Mononuclear cell (primary cell): ENCODE measurements around the gene CDC45. TPM values are rescaled to one million over a fixed set of nuclear protein-coding genes. Genes with fewer than 3 reads are reported as not detected.

Source experiments
- H3K27me3 ChIP-seq: 2 replicates; pipeline ENCODE4 v1.6.0; 2011; ENCODE audit warnings: low read length, control low read depth; ENCODE audit not compliant: insufficient read depth
- H3K4me1 ChIP-seq: 2 replicates; pipeline ENCODE4 v1.5.1; 2011; ENCODE audit warnings: mild to moderate bottlenecking, low read length, control low read depth; ENCODE audit not compliant: insufficient read depth
- H3K4me3 ChIP-seq: 2 replicates; pipeline ENCODE4 v1.5.1; 2011; ENCODE audit warnings: mild to moderate bottlenecking, low read length, moderate library complexity
- H3K9me3 ChIP-seq: 2 replicates; pipeline ENCODE4 v1.5.1; 2011; ENCODE audit warnings: low read depth, mild to moderate bottlenecking, control low read depth, low read length
- total RNA-seq: library from RNA; depleted of rRNA; stranded (reverse); fragments of >200 nt; gene quantifications from one replicate; pipeline ENCODE4 v1.2.3, GENCODE V29; 2012

CDC45 gene
- total RNA-seq, 1 donor = 0.42 TPM

- Histone ChIP-seq H3K4me1 (no peaks in the 10 kb centered on the region), H3K27me3 (no peaks in the 10 kb centered on the region), H3K4me3 (no peak overlapping the region), H3K9me3 (no peaks in the 10 kb centered on the region)
These were observed 12.9 kb downstream of the CDC45 start for GRCh38 chr22:19492504-19493174.

DNA sequence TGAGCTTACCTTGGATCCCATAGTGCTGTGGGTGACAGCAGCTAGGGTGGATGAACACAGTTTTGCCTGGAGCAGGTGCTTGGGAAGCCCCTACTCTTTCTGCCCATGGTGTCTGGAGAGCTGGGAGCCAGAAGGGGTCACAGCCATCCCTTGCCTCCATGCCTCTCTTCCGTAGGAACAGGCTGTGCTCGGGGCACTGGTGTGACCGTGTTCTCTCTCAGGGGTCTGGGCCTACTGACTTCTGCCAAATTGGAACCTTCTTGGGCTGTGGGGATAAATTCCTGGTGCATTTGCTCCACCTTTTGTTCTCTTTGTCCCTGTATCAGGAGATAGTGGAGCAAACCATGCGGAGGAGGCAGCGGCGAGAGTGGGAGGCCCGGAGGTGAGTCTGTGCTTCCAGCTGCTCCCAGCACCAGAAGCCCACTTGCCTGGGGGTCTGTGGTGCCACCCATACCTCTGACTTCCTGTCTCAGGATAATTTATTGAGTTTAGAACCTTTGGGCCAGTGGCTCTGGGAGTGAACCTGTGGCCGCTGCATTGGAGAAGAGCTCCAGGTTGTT, 14.4 kb downstream of the CDC45 start:
- H3K27me3 ChIP-seq = no peaks in the 10 kb centered on the region
- H3K9me3 ChIP-seq = no peaks in the 10 kb centered on the region
- H3K4me3 ChIP-seq = no peak overlapping the region
- no peaks in the 10 kb centered on the region for H3K4me1 ChIP-seq

DNA sequence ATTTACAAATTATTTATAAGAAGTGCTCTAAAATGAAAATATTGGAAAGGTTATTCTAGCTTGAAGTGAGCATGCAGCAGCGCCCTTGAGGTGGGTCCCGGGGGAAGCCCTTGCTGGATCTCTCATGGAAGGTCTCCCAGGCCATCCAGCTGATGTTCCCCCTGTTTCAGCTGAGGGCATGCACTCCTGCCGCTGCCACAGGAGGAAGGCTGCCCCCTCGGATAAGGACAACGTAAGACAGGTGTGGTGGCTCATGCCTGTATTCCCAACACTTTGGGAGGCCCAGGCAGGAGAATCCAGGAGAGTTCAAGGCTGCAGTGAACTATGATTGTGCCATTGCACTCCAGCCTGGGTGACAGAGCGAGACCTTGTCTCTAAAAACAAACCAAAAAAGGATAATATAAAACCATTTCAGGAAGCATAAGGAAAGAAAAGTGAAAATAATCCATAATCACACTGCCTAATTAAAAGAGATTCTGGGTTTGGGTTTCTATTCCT, 15.0 kb downstream of the CDC45 start:
- H3K9me3 ChIP-seq = no peaks in the 10 kb centered on the region
- H3K27me3 ChIP-seq = no peaks in the 10 kb centered on the region
- no peak overlapping the region for H3K4me3 ChIP-seq
- no peaks in the 10 kb centered on the region for H3K4me1 ChIP-seq

DNA sequence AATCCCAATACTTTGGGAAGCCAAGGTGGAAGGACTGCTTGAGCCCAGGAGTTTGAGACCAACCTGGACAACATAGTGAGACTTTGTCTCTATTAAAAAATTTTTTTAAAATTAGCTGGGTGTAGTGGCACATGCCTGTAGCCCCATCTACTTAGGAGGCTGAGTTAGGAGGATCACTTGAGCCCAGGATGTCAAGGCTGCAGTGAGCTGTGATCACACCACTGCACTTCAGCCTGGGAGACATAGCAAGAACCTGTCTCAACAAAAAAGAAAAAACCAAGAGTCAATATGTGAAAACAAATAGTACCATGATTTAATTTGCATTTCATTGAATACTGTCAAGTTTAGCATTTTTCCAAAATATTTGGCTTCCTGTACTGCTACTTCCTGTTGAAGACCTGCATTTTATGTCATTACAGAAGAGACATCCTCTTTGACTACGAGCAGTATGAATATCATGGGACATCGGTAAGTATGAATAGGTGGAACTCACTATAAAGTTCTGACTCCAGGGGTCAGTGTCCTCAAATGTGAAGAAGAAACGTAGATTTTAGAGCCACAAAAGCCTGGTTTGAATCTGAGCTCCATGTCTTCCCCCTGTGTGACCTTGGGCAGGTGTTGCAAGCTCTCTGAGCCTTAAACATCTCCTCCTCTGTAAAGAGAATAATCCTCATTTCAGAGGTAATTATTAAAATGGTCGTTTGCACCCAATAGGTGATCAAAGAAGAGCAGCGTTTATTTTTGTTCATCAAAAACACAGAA, 16.0 kb downstream of the CDC45 start:
- no peaks in the 10 kb centered on the region for H3K9me3 ChIP-seq
- no peak overlapping the region for H3K4me3 ChIP-seq
- no peaks in the 10 kb centered on the region for H3K4me1 ChIP-seq
- H3K27me3 ChIP-seq = no peaks in the 10 kb centered on the region

- H3K9me3 ChIP-seq = no peaks in the 10 kb centered on the region
- no peak overlapping the region for H3K4me3 ChIP-seq
- H3K27me3 ChIP-seq = no peaks in the 10 kb centered on the region
- H3K4me1 ChIP-seq = no peaks in the 10 kb centered on the region
These were observed 16.6 kb downstream of the CDC45 start for GRCh38 chr22:19496324-19496630.

GRCh38 chr22:19497245-19497644, 17.5 kb downstream of the CDC45 start:
- Histone ChIP-seq H3K4me3 (no peak overlapping the region), H3K4me1 (no peaks in the 10 kb centered on the region), H3K27me3 (no peaks in the 10 kb centered on the region), H3K9me3 (no peaks in the 10 kb centered on the region)

DNA sequence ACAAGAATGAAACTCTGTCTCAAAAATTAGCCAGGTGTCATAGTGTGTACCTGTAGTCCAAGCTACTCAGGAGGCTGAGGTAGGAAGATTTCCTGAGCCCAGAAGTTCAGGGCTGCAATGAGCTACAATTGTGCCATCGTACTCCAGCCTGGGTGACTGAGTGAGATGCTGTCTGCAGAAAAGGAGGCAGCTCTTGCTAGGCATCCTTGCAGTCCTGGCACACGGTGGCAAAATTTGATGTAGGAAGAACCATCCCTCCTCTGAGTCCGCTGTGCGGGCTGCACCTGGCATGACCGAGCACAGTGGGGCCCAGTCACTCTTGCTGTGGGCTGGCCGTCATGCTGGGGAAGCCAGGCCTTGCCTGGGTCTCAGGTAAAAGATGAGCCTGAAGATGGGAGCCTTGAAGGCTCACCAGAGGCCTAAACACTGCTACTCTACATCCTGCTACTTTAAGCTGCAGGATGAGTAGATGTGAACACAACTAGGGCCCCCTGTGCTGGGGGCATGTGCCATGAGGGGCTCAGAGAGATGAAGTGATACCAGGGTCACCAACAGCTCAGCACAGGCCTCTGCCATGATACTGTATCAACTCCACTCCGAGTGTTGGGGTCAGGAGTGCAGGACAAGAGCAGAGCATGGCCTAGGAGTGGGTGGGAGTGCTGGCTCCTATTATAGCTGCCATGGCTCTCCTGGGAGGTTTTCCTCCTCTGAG, 18.6 kb downstream of the CDC45 start:
- Histone ChIP-seq H3K4me3 (no peak overlapping the region), H3K9me3 (no peaks in the 10 kb centered on the region), H3K4me1 (no peaks in the 10 kb centered on the region), H3K27me3 (no peaks in the 10 kb centered on the region)

- Histone ChIP-seq H3K4me3 (no peak overlapping the region), H3K9me3 (no peaks in the 10 kb centered on the region), H3K27me3 (no peaks in the 10 kb centered on the region), H3K4me1 (no peaks in the 10 kb centered on the region)
These were observed 19.1 kb downstream of the CDC45 start for GRCh38 chr22:19498866-19499190.

GRCh38 chr22:19499236-19499879, 19.6 kb downstream of the CDC45 start:
- H3K9me3 ChIP-seq = no peaks in the 10 kb centered on the region
- no peaks in the 10 kb centered on the region for H3K4me1 ChIP-seq
- H3K27me3 ChIP-seq = no peaks in the 10 kb centered on the region
- no peak overlapping the region for H3K4me3 ChIP-seq

GRCh38 chr22:19499880-19500242, 20.1 kb downstream of the CDC45 start:
- H3K9me3 ChIP-seq = no peaks in the 10 kb centered on the region
- no peaks in the 10 kb centered on the region for H3K4me1 ChIP-seq
- H3K27me3 ChIP-seq = no peaks in the 10 kb centered on the region
- H3K4me3 ChIP-seq = no peak overlapping the region

- Histone ChIP-seq H3K9me3 (no peaks in the 10 kb centered on the region), H3K4me3 (no peak overlapping the region), H3K4me1 (peaks cover 6% of the 10 kb centered on the region), H3K27me3 (no peaks in the 10 kb centered on the region)
These were observed 22.3 kb downstream of the CDC45 start for GRCh38 chr22:19501897-19502447.

- Histone ChIP-seq H3K27me3 (no peaks in the 10 kb centered on the region), H3K4me1 (peaks cover 6% of the 10 kb centered on the region), H3K4me3 (no peak overlapping the region), H3K9me3 (no peaks in the 10 kb centered on the region)
These were observed 23.6 kb downstream of the CDC45 start for GRCh38 chr22:19503367-19503766.

GRCh38 chr22:19503869-19504268, 24.1 kb downstream of the CDC45 start:
- Histone ChIP-seq H3K4me3 (no peak overlapping the region), H3K27me3 (no peaks in the 10 kb centered on the region), H3K4me1 (peaks cover 6% of the 10 kb centered on the region), H3K9me3 (no peaks in the 10 kb centered on the region)

DNA sequence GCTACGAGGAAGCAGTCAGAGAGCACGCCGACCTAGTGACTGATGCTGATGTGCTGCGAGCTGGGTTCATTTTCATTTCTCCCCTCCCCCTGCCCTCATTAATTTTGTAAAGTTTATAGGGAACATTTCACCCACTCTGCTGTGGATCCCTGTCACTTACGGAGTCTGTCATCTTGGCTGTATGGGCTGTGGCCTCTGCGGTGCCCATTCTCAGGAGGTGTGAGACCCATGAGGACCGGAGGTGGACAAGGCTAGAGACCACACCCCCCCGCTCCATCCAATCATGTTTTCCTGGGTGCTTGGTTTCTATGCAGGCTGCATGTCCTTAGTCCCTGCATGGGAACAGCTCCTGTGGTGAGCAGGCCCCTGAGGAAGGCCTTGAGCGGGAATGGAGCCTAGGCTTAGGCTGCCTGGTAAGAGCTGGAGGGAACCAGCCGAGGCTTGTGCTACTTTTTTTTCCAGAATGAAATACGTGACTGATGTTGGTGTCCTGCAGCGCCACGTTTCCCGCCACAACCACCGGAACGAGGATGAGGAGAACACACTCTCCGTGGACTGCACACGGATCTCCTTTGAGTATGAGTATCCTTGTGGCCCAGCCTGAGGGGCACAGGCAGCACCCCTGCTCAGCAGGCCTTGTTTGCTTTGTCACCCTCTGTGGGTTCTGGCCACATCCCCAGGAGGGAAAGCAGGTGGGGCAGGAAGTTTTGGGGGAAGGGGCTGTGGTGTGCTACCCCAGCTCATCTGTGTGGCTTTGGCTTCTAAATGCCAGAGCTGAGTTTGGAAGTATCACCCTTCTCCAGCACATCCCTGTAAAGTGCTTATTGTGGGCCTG, 25.4 kb downstream of the CDC45 start:
- Histone ChIP-seq H3K4me1 (peaks cover 6% of the 10 kb centered on the region), H3K4me3 (no peak overlapping the region), H3K27me3 (no peaks in the 10 kb centered on the region), H3K9me3 (no peaks in the 10 kb centered on the region)
